Ishikawa (cell line): ENCODE measurements around the gene CDC42EP4.

Experiments
- EP300 ChIP-seq: IDR thresholded peaks from 2 replicates; pipeline ENCODE4 v1.6.1; 2012; ENCODE audit warnings: borderline replicate concordance
- NFIC ChIP-seq: IDR thresholded peaks from 2 replicates; pipeline ENCODE4 v1.6.1; 2012
- RAD21 ChIP-seq: IDR thresholded peaks from 2 replicates; pipeline ENCODE4 v1.6.1; 2012; ENCODE audit warnings: low read depth
- TAF1 ChIP-seq: IDR thresholded peaks from 2 replicates; pipeline ENCODE4 v1.6.1; 2012; ENCODE audit warnings: low read depth, mild to moderate bottlenecking
- TCF12 ChIP-seq: IDR thresholded peaks from 2 replicates; pipeline ENCODE4 v1.6.1; 2012; ENCODE audit warnings: low read depth
- TEAD4 ChIP-seq: IDR thresholded peaks from 2 replicates; pipeline ENCODE4 v1.6.1; 2012
- TF ChIP-seq, protein P1 (sequence below): IDR thresholded peaks from 2 replicates; pipeline ENCODE4 v1.6.1; 2012
- TF ChIP-seq, protein P2 (sequence below): IDR thresholded peaks from 2 replicates; pipeline ENCODE4 v1.6.1; 2012; ENCODE audit warnings: low read depth, mild to moderate bottlenecking

GRCh38 chr17:73291260-73291801, 20.5 kb downstream of the CDC42EP4 start:
- TF ChIP-seq NFIC (no peak), RAD21 (no peak), TCF12 (no peak), TAF1 (no peak), TEAD4 (no peak), EP300 (no peak; the same call in 1 of the 2 replicates)
- TF ChIP-seq, protein P1, sequence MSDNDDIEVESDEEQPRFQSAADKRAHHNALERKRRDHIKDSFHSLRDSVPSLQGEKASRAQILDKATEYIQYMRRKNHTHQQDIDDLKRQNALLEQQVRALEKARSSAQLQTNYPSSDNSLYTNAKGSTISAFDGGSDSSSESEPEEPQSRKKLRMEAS = no peak; the same call in 1 of the 2 replicates
- TF ChIP-seq, protein P2, sequence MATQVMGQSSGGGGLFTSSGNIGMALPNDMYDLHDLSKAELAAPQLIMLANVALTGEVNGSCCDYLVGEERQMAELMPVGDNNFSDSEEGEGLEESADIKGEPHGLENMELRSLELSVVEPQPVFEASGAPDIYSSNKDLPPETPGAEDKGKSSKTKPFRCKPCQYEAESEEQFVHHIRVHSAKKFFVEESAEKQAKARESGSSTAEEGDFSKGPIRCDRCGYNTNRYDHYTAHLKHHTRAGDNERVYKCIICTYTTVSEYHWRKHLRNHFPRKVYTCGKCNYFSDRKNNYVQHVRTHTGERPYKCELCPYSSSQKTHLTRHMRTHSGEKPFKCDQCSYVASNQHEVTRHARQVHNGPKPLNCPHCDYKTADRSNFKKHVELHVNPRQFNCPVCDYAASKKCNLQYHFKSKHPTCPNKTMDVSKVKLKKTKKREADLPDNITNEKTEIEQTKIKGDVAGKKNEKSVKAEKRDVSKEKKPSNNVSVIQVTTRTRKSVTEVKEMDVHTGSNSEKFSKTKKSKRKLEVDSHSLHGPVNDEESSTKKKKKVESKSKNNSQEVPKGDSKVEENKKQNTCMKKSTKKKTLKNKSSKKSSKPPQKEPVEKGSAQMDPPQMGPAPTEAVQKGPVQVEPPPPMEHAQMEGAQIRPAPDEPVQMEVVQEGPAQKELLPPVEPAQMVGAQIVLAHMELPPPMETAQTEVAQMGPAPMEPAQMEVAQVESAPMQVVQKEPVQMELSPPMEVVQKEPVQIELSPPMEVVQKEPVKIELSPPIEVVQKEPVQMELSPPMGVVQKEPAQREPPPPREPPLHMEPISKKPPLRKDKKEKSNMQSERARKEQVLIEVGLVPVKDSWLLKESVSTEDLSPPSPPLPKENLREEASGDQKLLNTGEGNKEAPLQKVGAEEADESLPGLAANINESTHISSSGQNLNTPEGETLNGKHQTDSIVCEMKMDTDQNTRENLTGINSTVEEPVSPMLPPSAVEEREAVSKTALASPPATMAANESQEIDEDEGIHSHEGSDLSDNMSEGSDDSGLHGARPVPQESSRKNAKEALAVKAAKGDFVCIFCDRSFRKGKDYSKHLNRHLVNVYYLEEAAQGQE = no peak
